Upper lobe of right lung (tissue), 1 donor: Measurements from ENCODE around the gene TEX2. TPM values are rescaled to one million over a fixed set of nuclear protein-coding genes. Genes with fewer than 3 reads are reported as not detected.

Experiments
- ATAC-seq: fragments of 200-7000 bp; cut with Tn5 transposase; one replicate; pipeline ENCODE4 v1.9.1; 2020; ENCODE audit warnings: mild to moderate bottlenecking, moderate library complexity
- DNase-seq: peaks from one replicate; pipeline ENCODE4 v3.0.0-alpha.2; 2020
- H3K27ac ChIP-seq: fragments of 200-600 bp; one replicate; pipeline ENCODE4 v1.8.0; 2022
- H3K27me3 ChIP-seq: fragments of 200-600 bp; one replicate; pipeline ENCODE4 v1.8.0; 2022; ENCODE audit warnings: mild to moderate bottlenecking
- H3K36me3 ChIP-seq: fragments of 200-600 bp; one replicate; pipeline ENCODE4 v1.8.0; 2022
- H3K4me1 ChIP-seq: fragments of 200-600 bp; one replicate; pipeline ENCODE4 v1.8.0; 2022
- H3K4me3 ChIP-seq: fragments of 200-600 bp; one replicate; pipeline ENCODE4 v1.8.0; 2022; ENCODE audit warnings: mild to moderate bottlenecking
- H3K9me3 ChIP-seq: fragments of 200-600 bp; one replicate; pipeline ENCODE4 v1.8.0; 2022
- CTCF ChIP-seq: fragments of 200-600 bp; IDR thresholded peaks from one replicate; pipeline ENCODE4 v1.8.0; 2022; ENCODE audit warnings: antibody characterized with exemption
- intact Hi-C: fragments of 100-400 bp; cut with DNase I; formaldehyde crosslinking; loops from one replicate; pipeline ENCODE4 v1.11.0; 2022
- total RNA-seq: library from RNA; stranded (reverse); fragmentation: NEBNext Ultra II Directional; extraction: Animal tissue kit (Norgen Biotek cat#: 25700); gene quantifications from one replicate; pipeline ENCODE4 v1.2.1, GENCODE V29; 2021
- donor health status: DM: no; HTN: yes; CAD: no; lungs with severe emphysema.

The TEX2 gene
- total RNA-seq, 1 donor from 2014 or later = 50.6 TPM

GRCh38 chr17:64218066-64218465 is 45.0 kb downstream of the TEX2 start:
- H3K4me3 ChIP-seq = no peak overlapping the region
- peaks cover 26% of the 10 kb centered on the region for H3K4me1 ChIP-seq
- peak; percentile 76 for ATAC-seq
- H3K36me3 ChIP-seq = peaks cover 8% of the 10 kb centered on the region
- no peak overlapping the region for H3K27ac ChIP-seq
- DNase-seq = no peak
- no peaks in the 10 kb centered on the region for H3K9me3 ChIP-seq
- no peaks in the 10 kb centered on the region for H3K27me3 ChIP-seq
- TF ChIP-seq CTCF = no peak
- intact Hi-C loops = no loop called here

- intact Hi-C loops = no loop called here
- Histone ChIP-seq H3K27ac (peak overlapping the region; percentile 18), H3K9me3 (no peaks in the 10 kb centered on the region), H3K4me1 (peaks cover 26% of the 10 kb centered on the region), H3K36me3 (peaks cover 16% of the 10 kb centered on the region), H3K27me3 (no peaks in the 10 kb centered on the region), H3K4me3 (no peak overlapping the region)
- DNase-seq (no peak), ATAC-seq (peak; percentile 38)
- TF ChIP-seq CTCF = no peak
These were observed 45.8 kb downstream of the TEX2 start for GRCh38 chr17:64217249-64217691.

- Histone ChIP-seq H3K27me3 (no peaks in the 10 kb centered on the region), H3K36me3 (peaks cover 21% of the 10 kb centered on the region), H3K4me3 (no peak overlapping the region), H3K4me1 (peaks cover 26% of the 10 kb centered on the region), H3K9me3 (no peaks in the 10 kb centered on the region), H3K27ac (peak overlapping the region; percentile 18)
- ATAC-seq (peak; percentile 37), DNase-seq (no peak)
- intact Hi-C loops = no loop called here
- no peak for TF ChIP-seq CTCF
These were observed 46.5 kb downstream of the TEX2 start for GRCh38 chr17:64216338-64217248.

GRCh38 chr17:64216000-64216337 is 47.1 kb downstream of the TEX2 start:
- no peaks in the 10 kb centered on the region for H3K9me3 ChIP-seq
- ATAC-seq (no peak), DNase-seq (no peak)
- no peak overlapping the region for H3K4me3 ChIP-seq
- TF ChIP-seq CTCF = no peak
- H3K27ac ChIP-seq = no peak overlapping the region
- peaks cover 26% of the 10 kb centered on the region for H3K4me1 ChIP-seq
- intact Hi-C loops = no loop called here
- peaks cover 21% of the 10 kb centered on the region for H3K36me3 ChIP-seq
- H3K27me3 ChIP-seq = no peaks in the 10 kb centered on the region

- peaks cover 28% of the 10 kb centered on the region for H3K4me1 ChIP-seq
- no peak overlapping the region for H3K27ac ChIP-seq
- TF ChIP-seq CTCF = no peak
- DNase-seq (no peak), ATAC-seq (no peak)
- no peak overlapping the region for H3K4me3 ChIP-seq
- intact Hi-C loops = no loop called here
- peaks cover 21% of the 10 kb centered on the region for H3K36me3 ChIP-seq
- no peaks in the 10 kb centered on the region for H3K9me3 ChIP-seq
- no peaks in the 10 kb centered on the region for H3K27me3 ChIP-seq
These were observed 48.1 kb downstream of the TEX2 start for GRCh38 chr17:64214950-64215349.
